ENCODE measurements around the gene RBFOX2.

- TF ChIP-seq YY1 (IDR thresholded peaks at IDR 0.05; ENCODE audit: low read depth) (no peak), TAF1 (IDR thresholded peaks at IDR 0.05; ENCODE audit: low read depth) (no peak), RAD21 (IDR thresholded peaks at IDR 0.05; ENCODE audit: low read depth) (no peak), EP300 (IDR thresholded peaks at IDR 0.05; ENCODE audit: borderline replicate concordance) (no peak), REST (IDR thresholded peaks at IDR 0.05; ENCODE audit: low read depth) (no peak), NFIC (IDR thresholded peaks at IDR 0.05) (no peak), TCF12 (IDR thresholded peaks at IDR 0.05; ENCODE audit: low read depth) (no peak), ZBTB7A (IDR thresholded peaks at IDR 0.05; ENCODE audit: low read depth) (no peak), EGR1 (IDR thresholded peaks at IDR 0.05) (no peak), FOXM1 (IDR thresholded peaks at IDR 0.05; ENCODE audit: borderline replicate concordance, low read depth) (no peak), CEBPB (IDR thresholded peaks at IDR 0.05) (no peak), CREB1 (IDR thresholded peaks at IDR 0.05; ENCODE audit: low read depth) (no peak)
- TF ChIP-seq, protein P1, sequence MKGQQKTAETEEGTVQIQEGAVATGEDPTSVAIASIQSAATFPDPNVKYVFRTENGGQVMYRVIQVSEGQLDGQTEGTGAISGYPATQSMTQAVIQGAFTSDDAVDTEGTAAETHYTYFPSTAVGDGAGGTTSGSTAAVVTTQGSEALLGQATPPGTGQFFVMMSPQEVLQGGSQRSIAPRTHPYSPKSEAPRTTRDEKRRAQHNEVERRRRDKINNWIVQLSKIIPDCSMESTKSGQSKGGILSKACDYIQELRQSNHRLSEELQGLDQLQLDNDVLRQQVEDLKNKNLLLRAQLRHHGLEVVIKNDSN (IDR thresholded peaks at IDR 0.05) = no peak
- TF ChIP-seq, protein P2, sequence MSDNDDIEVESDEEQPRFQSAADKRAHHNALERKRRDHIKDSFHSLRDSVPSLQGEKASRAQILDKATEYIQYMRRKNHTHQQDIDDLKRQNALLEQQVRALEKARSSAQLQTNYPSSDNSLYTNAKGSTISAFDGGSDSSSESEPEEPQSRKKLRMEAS (IDR thresholded peaks at IDR 0.05) = no peak
Measured at GRCh38 chr22:35785181-35785923, 243.3 kb downstream of the RBFOX2 start.

Data from Ishikawa (cell line).